Measurements from ENCODE around the gene SPINK6.

Gene SPINK6

GRCh38 chr5:148201151-148201550, 1.7 kb upstream of the SPINK6 start:
- Histone ChIP-seq H3K4me1 (no peaks in the 10 kb centered on the region), H3K36me3 (replicated peaks) (no peaks in the 10 kb centered on the region), H3K4me3 (no peak overlapping the region), H3K9me3 (no peaks in the 10 kb centered on the region), H3K27me3 (ENCODE audit: low read depth) (peaks cover 2% of the 10 kb centered on the region; the same call in 1 of the 2 replicates)
- in situ Hi-C loops (cut with MboI; ENCODE audit: low sequenced_read_pairs): no loop called here
- no peak for DNase-seq (ENCODE audit: low spot score in 2 of 2)

GRCh38 chr5:148205044-148205806, 2.4 kb downstream of the SPINK6 start:
- no peaks in the 10 kb centered on the region for H3K36me3 ChIP-seq (replicated peaks)
- DNase-seq (ENCODE audit: low spot score in 2 of 2): no peak
- no peaks in the 10 kb centered on the region for H3K9me3 ChIP-seq
- H3K27me3 ChIP-seq (ENCODE audit: low read depth): no peaks in the 10 kb centered on the region
- H3K4me3 ChIP-seq: no peak overlapping the region
- in situ Hi-C loops (cut with MboI; ENCODE audit: low sequenced_read_pairs): no loop called here
- no peaks in the 10 kb centered on the region for H3K4me1 ChIP-seq

GRCh38 chr5:148205865-148206264, 3.0 kb downstream of the SPINK6 start:
- no peaks in the 10 kb centered on the region for H3K27me3 ChIP-seq (ENCODE audit: low read depth)
- in situ Hi-C loops (cut with MboI; ENCODE audit: low sequenced_read_pairs): no loop called here
- no peak overlapping the region for H3K4me3 ChIP-seq
- H3K9me3 ChIP-seq: no peaks in the 10 kb centered on the region
- no peak for DNase-seq (ENCODE audit: low spot score in 2 of 2)
- H3K4me1 ChIP-seq: no peaks in the 10 kb centered on the region
- H3K36me3 ChIP-seq (replicated peaks): no peaks in the 10 kb centered on the region

- H3K27me3 ChIP-seq (ENCODE audit: low read depth): no peaks in the 10 kb centered on the region
- DNase-seq (ENCODE audit: low spot score in 2 of 2): no peak
- H3K4me3 ChIP-seq: no peak overlapping the region
- no peaks in the 10 kb centered on the region for H3K36me3 ChIP-seq (replicated peaks)
- no peaks in the 10 kb centered on the region for H3K4me1 ChIP-seq
- in situ Hi-C loops (cut with MboI; ENCODE audit: low sequenced_read_pairs): no loop called here
- H3K9me3 ChIP-seq: no peaks in the 10 kb centered on the region
These were observed 3.8 kb downstream of the SPINK6 start for GRCh38 chr5:148206620-148207019.

- DNase-seq (ENCODE audit: low spot score in 2 of 2): no peak
- in situ Hi-C loops (cut with MboI; ENCODE audit: low sequenced_read_pairs): no loop called here
- H3K9me3 ChIP-seq: no peaks in the 10 kb centered on the region
- no peaks in the 10 kb centered on the region for H3K36me3 ChIP-seq (replicated peaks)
- H3K4me1 ChIP-seq: no peaks in the 10 kb centered on the region
- no peaks in the 10 kb centered on the region for H3K27me3 ChIP-seq (ENCODE audit: low read depth)
- H3K4me3 ChIP-seq: no peak overlapping the region
These were observed 5.4 kb downstream of the SPINK6 start for GRCh38 chr5:148208226-148208625.

GRCh38 chr5:148209151-148209770, 6.4 kb downstream of the SPINK6 start:
- Histone ChIP-seq H3K4me3 (no peak overlapping the region), H3K4me1 (no peaks in the 10 kb centered on the region), H3K9me3 (no peaks in the 10 kb centered on the region), H3K36me3 (replicated peaks) (no peaks in the 10 kb centered on the region), H3K27me3 (ENCODE audit: low read depth) (no peaks in the 10 kb centered on the region)
- DNase-seq (ENCODE audit: low spot score in 2 of 2): no peak
- in situ Hi-C loops (cut with MboI; ENCODE audit: low sequenced_read_pairs): no loop called here

- Histone ChIP-seq H3K4me1 (no peaks in the 10 kb centered on the region), H3K4me3 (no peak overlapping the region), H3K9me3 (no peaks in the 10 kb centered on the region), H3K36me3 (replicated peaks) (no peaks in the 10 kb centered on the region), H3K27me3 (ENCODE audit: low read depth) (no peaks in the 10 kb centered on the region)
- in situ Hi-C loops (cut with MboI; ENCODE audit: low sequenced_read_pairs): no loop called here
- no peak for DNase-seq (ENCODE audit: low spot score in 2 of 2)
These were observed 11.9 kb downstream of the SPINK6 start for GRCh38 chr5:148214665-148215185.

GRCh38 chr5:148221508-148221907, 18.7 kb downstream of the SPINK6 start:
- H3K4me1 ChIP-seq: no peaks in the 10 kb centered on the region
- peaks cover 3% of the 10 kb centered on the region; the same call in 1 of the 2 replicates for H3K27me3 ChIP-seq (ENCODE audit: low read depth)
- no peak overlapping the region for H3K4me3 ChIP-seq
- no peaks in the 10 kb centered on the region for H3K36me3 ChIP-seq (replicated peaks)
- H3K9me3 ChIP-seq: no peaks in the 10 kb centered on the region
- DNase-seq (ENCODE audit: low spot score in 2 of 2): no peak
- in situ Hi-C loops (cut with MboI; ENCODE audit: low sequenced_read_pairs): no loop called here

GRCh38 chr5:148224117-148224742, 21.4 kb downstream of the SPINK6 start:
- Histone ChIP-seq H3K27me3 (ENCODE audit: low read depth) (peaks cover 3% of the 10 kb centered on the region; the same call in 1 of the 2 replicates), H3K4me1 (no peaks in the 10 kb centered on the region), H3K4me3 (no peak overlapping the region), H3K36me3 (replicated peaks) (no peaks in the 10 kb centered on the region), H3K9me3 (no peaks in the 10 kb centered on the region)
- in situ Hi-C loops (cut with MboI; ENCODE audit: low sequenced_read_pairs): no loop called here
- no peak for DNase-seq (ENCODE audit: low spot score in 2 of 2)

GRCh38 chr5:148228392-148228984, 25.6 kb downstream of the SPINK6 start:
- Histone ChIP-seq H3K27me3 (ENCODE audit: low read depth) (no peaks in the 10 kb centered on the region), H3K9me3 (no peaks in the 10 kb centered on the region), H3K4me1 (no peaks in the 10 kb centered on the region), H3K4me3 (no peak overlapping the region), H3K36me3 (replicated peaks) (no peaks in the 10 kb centered on the region)
- no peak for DNase-seq (ENCODE audit: low spot score in 2 of 2)
- in situ Hi-C loops (cut with MboI; ENCODE audit: low sequenced_read_pairs): no loop called here

- Histone ChIP-seq H3K27me3 (ENCODE audit: low read depth) (no peaks in the 10 kb centered on the region), H3K36me3 (replicated peaks) (no peaks in the 10 kb centered on the region), H3K9me3 (no peaks in the 10 kb centered on the region), H3K4me3 (no peak overlapping the region), H3K4me1 (no peaks in the 10 kb centered on the region)
- in situ Hi-C loops (cut with MboI; ENCODE audit: low sequenced_read_pairs): no loop called here
- no peak for DNase-seq (ENCODE audit: low spot score in 2 of 2)
These were observed 27.0 kb downstream of the SPINK6 start for GRCh38 chr5:148229840-148230239.

GRCh38 chr5:148230240-148230639, 27.4 kb downstream of the SPINK6 start:
- Histone ChIP-seq H3K27me3 (ENCODE audit: low read depth) (no peaks in the 10 kb centered on the region), H3K9me3 (no peaks in the 10 kb centered on the region), H3K4me1 (no peaks in the 10 kb centered on the region), H3K4me3 (no peak overlapping the region), H3K36me3 (replicated peaks) (no peaks in the 10 kb centered on the region)
- no peak for DNase-seq (ENCODE audit: low spot score in 2 of 2)
- in situ Hi-C loops (cut with MboI; ENCODE audit: low sequenced_read_pairs): no loop called here

- DNase-seq (ENCODE audit: low spot score in 2 of 2): no peak
- H3K4me1 ChIP-seq: no peaks in the 10 kb centered on the region
- in situ Hi-C loops (cut with MboI; ENCODE audit: low sequenced_read_pairs): no loop called here
- no peaks in the 10 kb centered on the region for H3K36me3 ChIP-seq (replicated peaks)
- H3K4me3 ChIP-seq: no peak overlapping the region
- H3K27me3 ChIP-seq (ENCODE audit: low read depth): no peaks in the 10 kb centered on the region
- no peaks in the 10 kb centered on the region for H3K9me3 ChIP-seq
These were observed 35.1 kb downstream of the SPINK6 start for GRCh38 chr5:148237785-148238417.

Data from HAP-1 (cell line).